SK-N-SH (cell line): Measurements from ENCODE around the gene PRKCA. TPM values are rescaled to one million over a fixed set of nuclear protein-coding genes. Genes with fewer than 3 reads are reported as not detected.

ENCODE experiments used
- CTCF ChIA-PET: fragments of 300-600, 350-600 bp; formaldehyde crosslinking; extraction: SDS; loops from one replicate; lab custom pipeline; 2021; lab: Yijun Ruan, JAX
- POLR2A ChIA-PET: fragments of 350-600 bp; sonication (Branson Sonifier 250); formaldehyde crosslinking; extraction: SDS; loops from one replicate; lab custom pipeline; 2020; ENCODE audit warnings: antibody characterized with exemption, inconsistent platforms; lab: Yijun Ruan, JAX
- DNase-seq: peaks from one replicate; pipeline ENCODE4 v3.0.0; 2012
- H2AFZ ChIP-seq: fragments of 200-600 bp; sonication (generic); 2 replicates; pipeline ENCODE4 v1.8.1; 2016; ENCODE audit warnings: antibody characterized with exemption, mild to moderate bottlenecking, low read depth
- H3F3A ChIP-seq: fragments of 200-600 bp; sonication (generic); replicated peaks from 2 replicates; pipeline ENCODE3; 2016; ENCODE audit warnings: antibody characterized with exemption, mild to moderate bottlenecking; ENCODE audit not compliant: insufficient read depth
- H3K27ac ChIP-seq, 2 experiments: fragments of 200-500 bp in 1 of 2; fragments of 200-600 bp in 1 of 2; sonication (Bioruptor generic) in 1 of 2; sonication (generic), shearing (Covaris generic) in 1 of 2; 2 replicates each; pipeline versions ENCODE4 v1.5.1 to v1.6.1; 2014 to 2016; ENCODE audit warnings: low read depth in 2 of 2, inconsistent platforms in 1 of 2, low read length in 1 of 2, mild to moderate bottlenecking in 1 of 2, mixed read lengths in 1 of 2
- H3K27me3 ChIP-seq: fragments of 200-600 bp; sonication (generic), shearing (Covaris generic); 2 replicates; pipeline ENCODE4 v1.6.1; 2016; ENCODE audit warnings: mixed run types; ENCODE audit not compliant: insufficient read depth
- H3K36me3 ChIP-seq, 2 experiments: fragments of 200-500 bp in 1 of 2; fragments of 200-600 bp in 1 of 2; sonication (Bioruptor generic) in 1 of 2; sonication (generic) in 1 of 2; replicated peaks in 1 of 2; 2 replicates each; pipeline versions ENCODE3 to v1.5.1; 2014 to 2016; ENCODE audit warnings: low read length in 1 of 2, mild to moderate bottlenecking in 1 of 2; ENCODE audit not compliant: insufficient read depth in 2 of 2, control insufficient read depth in 1 of 2
- H3K4me1 ChIP-seq, 2 experiments: fragments of 200-500 bp in 1 of 2; fragments of 200-600 bp in 1 of 2; sonication (Bioruptor generic) in 1 of 2; sonication (generic), shearing (Covaris generic) in 1 of 2; 2 replicates each; pipeline versions ENCODE4 v1.5.1 to v1.6.1; 2014 to 2016; ENCODE audit warnings: low read depth in 1 of 2, low read length in 1 of 2, mixed run types in 1 of 2; ENCODE audit not compliant: insufficient read depth in 2 of 2, control insufficient read depth in 1 of 2
- H3K4me2 ChIP-seq: fragments of 200-600 bp; sonication (generic), shearing (Covaris generic); 2 replicates; pipeline ENCODE4 v1.6.1; 2017; ENCODE audit warnings: mixed run types
- H3K4me3 ChIP-seq, 2 experiments: fragments of 200-500 bp in 1 of 2; fragments of 200-600 bp in 1 of 2; sonication (Bioruptor generic) in 1 of 2; sonication (generic), shearing (Covaris generic) in 1 of 2; 2 replicates each; pipeline versions ENCODE4 v1.5.1 to v1.8.1; 2014 to 2016; ENCODE audit warnings: low read depth in 2 of 2, inconsistent platforms in 1 of 2, low read length in 1 of 2, mild to moderate bottlenecking in 1 of 2, mixed read lengths in 1 of 2, moderate library complexity in 1 of 2
- H3K79me2 ChIP-seq: fragments of 200-600 bp; sonication (generic); 2 replicates; pipeline ENCODE4 v1.8.1; 2017; ENCODE audit warnings: mild to moderate bottlenecking; ENCODE audit not compliant: insufficient read depth
- H3K9ac ChIP-seq: fragments of 200-600 bp; sonication (generic); 2 replicates; pipeline ENCODE4 v1.6.1; 2017; ENCODE audit warnings: mixed run types
- H3K9me2 ChIP-seq: fragments of 200-600 bp; sonication (generic); 2 replicates; pipeline ENCODE4 v1.6.1; 2017; ENCODE audit warnings: mixed run types
- H3K9me3 ChIP-seq: fragments of 200-600 bp; sonication (generic); 2 replicates; pipeline ENCODE4 v1.6.1; 2017; ENCODE audit warnings: mixed run types, mild to moderate bottlenecking, moderate library complexity
- H4K20me1 ChIP-seq: fragments of 200-600 bp; sonication (generic); 2 replicates; pipeline ENCODE4 v1.6.1; 2017; ENCODE audit warnings: mild to moderate bottlenecking, mixed run types; ENCODE audit not compliant: insufficient read depth
- ELF1 ChIP-seq: IDR thresholded peaks from 2 replicates; pipeline ENCODE4 v1.4.0; 2012
- FOSL2 ChIP-seq: IDR thresholded peaks from 2 replicates; pipeline ENCODE4 v1.4.0; 2012; ENCODE audit warnings: low read depth, mild to moderate bottlenecking, moderate library complexity, borderline replicate concordance
- FOXM1 ChIP-seq: IDR thresholded peaks from 2 replicates; pipeline ENCODE4 v1.4.0; 2012; ENCODE audit warnings: low read depth, mild to moderate bottlenecking
- GABPA ChIP-seq: IDR thresholded peaks from 2 replicates; pipeline ENCODE4 v1.4.0; 2012; ENCODE audit warnings: low read depth, mild to moderate bottlenecking
- MEF2A ChIP-seq: IDR thresholded peaks from 2 replicates; pipeline ENCODE4 v1.4.0; 2012; ENCODE audit warnings: low read depth, borderline replicate concordance
- MXI1 ChIP-seq: IDR thresholded peaks from 2 replicates; pipeline ENCODE4 v1.6.1; 2012; ENCODE audit warnings: mild to moderate bottlenecking, low read depth, low read length, improper control_type of control experiment
- NFIC ChIP-seq: IDR thresholded peaks from 2 replicates; pipeline ENCODE4 v1.4.0; 2012; ENCODE audit warnings: borderline replicate concordance
- NRF1 ChIP-seq: IDR thresholded peaks from 2 replicates; pipeline ENCODE4 v1.6.1; 2012; ENCODE audit warnings: low read depth, mild to moderate bottlenecking, low read length
- POLR2AphosphoS5 ChIP-seq: IDR thresholded peaks from 2 replicates; pipeline ENCODE4 v1.6.1; 2012; ENCODE audit warnings: low read depth, low read length
- RCOR1 ChIP-seq: fragments of 150-350 bp; IDR thresholded peaks from 2 replicates; pipeline ENCODE4 v1.6.1; 2017; ENCODE audit warnings: antibody characterized with exemption, low read length
- SIN3A ChIP-seq: IDR thresholded peaks from 2 replicates; pipeline ENCODE4 v1.6.1; 2012; ENCODE audit warnings: low read depth, mild to moderate bottlenecking, low read length, moderate library complexity, borderline replicate concordance
- TAF1 ChIP-seq: IDR thresholded peaks from 2 replicates; pipeline ENCODE4 v1.6.1; 2012; ENCODE audit warnings: low read depth, mild to moderate bottlenecking, low read length, moderate library complexity, borderline replicate concordance
- TEAD4 ChIP-seq: IDR thresholded peaks from 2 replicates; pipeline ENCODE4 v1.4.0; 2012; ENCODE audit warnings: mild to moderate bottlenecking, borderline replicate concordance; ENCODE audit not compliant: insufficient read depth
- WGBS: methylation state at CpG from one replicate; pipeline ENCODE4 v1.1.6; 2017; ENCODE audit warnings: low lambda C conversion rate; 5-methylcytosine and 5-hydroxymethylcytosine counted together
- polyA plus RNA-seq, 3 experiments: library from polyadenylated mRNA; depleted of rRNA; stranded (reverse); fragments of >200 nt; gene quantifications; 2 replicates each; pipeline ENCODE4 v1.2.3, GENCODE V29; 2012
- TF ChIP-seq, protein P1 (sequence below): IDR thresholded peaks from 2 replicates; pipeline ENCODE4 v1.4.0; 2012; ENCODE audit warnings: low read depth, borderline replicate concordance
- TF ChIP-seq, protein P2 (sequence below): IDR thresholded peaks from 2 replicates; pipeline ENCODE4 v1.4.0; 2012; ENCODE audit warnings: low read depth
- TF ChIP-seq, protein P3 (sequence below): IDR thresholded peaks from 2 replicates; pipeline ENCODE4 v1.4.0; 2012; ENCODE audit warnings: low read depth, borderline replicate concordance

The PRKCA gene
- polyA plus RNA-seq, 1 of the 3 experiments (the other 2 are of a cell fraction): 108 TPM

DNA sequence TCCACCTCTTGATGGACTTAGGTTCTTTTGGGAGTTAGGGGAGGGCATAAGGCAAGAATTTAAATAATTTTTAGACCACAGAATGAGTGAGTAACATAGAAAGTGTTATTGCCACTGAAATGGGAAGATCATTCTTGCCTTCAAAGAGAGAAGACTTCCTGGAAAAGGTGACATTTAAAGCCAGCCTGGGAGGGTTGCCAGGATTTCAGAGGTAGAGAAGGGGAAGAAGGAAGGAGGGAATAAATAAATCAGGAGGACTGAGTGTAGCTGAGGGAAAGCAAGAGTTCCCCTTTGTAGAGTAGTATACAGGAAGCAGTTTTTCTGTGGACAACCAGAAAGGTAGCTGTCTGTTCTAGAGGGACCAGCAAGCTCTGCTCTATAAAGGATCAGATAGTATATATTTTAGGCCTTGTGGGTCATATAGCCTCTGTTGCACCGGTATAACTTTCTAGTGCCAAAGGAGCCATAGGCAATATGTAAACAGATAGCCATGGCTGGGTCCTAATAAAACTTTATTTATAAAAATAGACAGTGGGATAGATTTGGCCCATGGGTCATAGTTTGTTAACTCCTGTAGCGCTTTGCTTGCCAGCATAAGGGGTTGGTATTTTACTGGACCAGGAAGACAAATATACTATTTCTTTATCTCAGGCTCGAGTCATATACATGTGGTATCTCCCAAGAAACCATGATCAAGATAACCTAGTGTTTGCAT lies 385.3 kb downstream of the PRKCA start:
- H3K4me2 ChIP-seq: no peak overlapping the region
- H3K36me3 ChIP-seq: peaks cover 57 to 59% of the 10 kb centered on the region in 2 experiments
- no peak overlapping the region for H3K9ac ChIP-seq
- H3K27ac ChIP-seq: no peak overlapping the region
- CTCF ChIA-PET: interaction anchor here (1.4 to 6.2 kb wide), 3 partner anchors 13 to 40 kb away, joined by 3 to 42 read pairs (median 5); no protein-coding TSS in a partner anchor
- H3K4me1 ChIP-seq: peaks cover 0 to 16% of the 10 kb centered on the region in 2 experiments; a peak in 2 of 4 replicates
- no peaks in the 10 kb centered on the region for H3K27me3 ChIP-seq
- 94% methylated on average over 3 of the region's 3 CpGs for WGBS
- peaks cover 22% of the 10 kb centered on the region for H3K79me2 ChIP-seq
- peaks cover 7% of the 10 kb centered on the region for H3F3A ChIP-seq
- H2AFZ ChIP-seq: no peak overlapping the region
- TF ChIP-seq, protein P1, sequence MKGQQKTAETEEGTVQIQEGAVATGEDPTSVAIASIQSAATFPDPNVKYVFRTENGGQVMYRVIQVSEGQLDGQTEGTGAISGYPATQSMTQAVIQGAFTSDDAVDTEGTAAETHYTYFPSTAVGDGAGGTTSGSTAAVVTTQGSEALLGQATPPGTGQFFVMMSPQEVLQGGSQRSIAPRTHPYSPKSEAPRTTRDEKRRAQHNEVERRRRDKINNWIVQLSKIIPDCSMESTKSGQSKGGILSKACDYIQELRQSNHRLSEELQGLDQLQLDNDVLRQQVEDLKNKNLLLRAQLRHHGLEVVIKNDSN: no peak
- TF ChIP-seq, protein P2, sequence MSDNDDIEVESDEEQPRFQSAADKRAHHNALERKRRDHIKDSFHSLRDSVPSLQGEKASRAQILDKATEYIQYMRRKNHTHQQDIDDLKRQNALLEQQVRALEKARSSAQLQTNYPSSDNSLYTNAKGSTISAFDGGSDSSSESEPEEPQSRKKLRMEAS: no peak
- no peak for TF ChIP-seq GABPA
- no peak for TF ChIP-seq MXI1
- TF ChIP-seq, protein P3, sequence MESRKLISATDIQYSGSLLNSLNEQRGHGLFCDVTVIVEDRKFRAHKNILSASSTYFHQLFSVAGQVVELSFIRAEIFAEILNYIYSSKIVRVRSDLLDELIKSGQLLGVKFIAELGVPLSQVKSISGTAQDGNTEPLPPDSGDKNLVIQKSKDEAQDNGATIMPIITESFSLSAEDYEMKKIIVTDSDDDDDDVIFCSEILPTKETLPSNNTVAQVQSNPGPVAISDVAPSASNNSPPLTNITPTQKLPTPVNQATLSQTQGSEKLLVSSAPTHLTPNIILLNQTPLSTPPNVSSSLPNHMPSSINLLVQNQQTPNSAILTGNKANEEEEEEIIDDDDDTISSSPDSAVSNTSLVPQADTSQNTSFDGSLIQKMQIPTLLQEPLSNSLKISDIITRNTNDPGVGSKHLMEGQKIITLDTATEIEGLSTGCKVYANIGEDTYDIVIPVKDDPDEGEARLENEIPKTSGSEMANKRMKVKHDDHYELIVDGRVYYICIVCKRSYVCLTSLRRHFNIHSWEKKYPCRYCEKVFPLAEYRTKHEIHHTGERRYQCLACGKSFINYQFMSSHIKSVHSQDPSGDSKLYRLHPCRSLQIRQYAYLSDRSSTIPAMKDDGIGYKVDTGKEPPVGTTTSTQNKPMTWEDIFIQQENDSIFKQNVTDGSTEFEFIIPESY: no peak
- TF ChIP-seq FOXM1: no peak
- TF ChIP-seq TEAD4: no peak
- TF ChIP-seq, all 33 proteins: peak for 0
- Histone ChIP-seq H3K4me3 (no peak overlapping the region), H3K9me3 (no peaks in the 10 kb centered on the region), H4K20me1 (peaks cover 37% of the 10 kb centered on the region), H3K9me2 (no peaks in the 10 kb centered on the region)
- POLR2A ChIA-PET: no interaction called here
- DNase-seq: no peak

DNA sequence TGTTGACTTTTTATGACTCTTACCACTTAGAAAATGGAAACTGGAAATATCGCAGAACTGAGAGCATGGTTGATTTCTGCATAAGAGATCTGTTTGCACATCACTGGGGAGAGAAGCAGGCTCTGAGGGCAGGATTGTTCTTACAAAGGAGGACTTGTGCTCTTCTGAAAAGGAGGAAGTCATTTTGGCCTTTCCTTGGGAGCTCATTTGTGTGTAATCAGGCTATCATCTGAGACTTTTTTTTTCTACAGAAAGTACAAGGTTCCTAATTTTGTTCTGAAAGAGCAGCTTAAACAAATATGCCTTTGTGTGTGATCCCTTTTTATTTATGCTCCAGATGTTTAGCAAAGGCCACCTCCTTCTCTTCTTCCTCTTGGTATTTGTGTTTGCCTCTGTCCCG lies 386.8 kb downstream of the PRKCA start:
- H3K9ac ChIP-seq: no peak overlapping the region
- POLR2A ChIA-PET: no interaction called here
- peaks cover 11% of the 10 kb centered on the region for H3F3A ChIP-seq
- no peak overlapping the region for H3K4me3 ChIP-seq
- H3K4me1 ChIP-seq: peaks cover 0 to 16% of the 10 kb centered on the region in 2 experiments; a peak in 2 of 4 replicates
- TF ChIP-seq POLR2AphosphoS5: no peak
- TF ChIP-seq, protein P3: no peak
- no peak for TF ChIP-seq TEAD4
- TF ChIP-seq, protein P1: no peak
- no peak for TF ChIP-seq MEF2A
- TF ChIP-seq NFIC: no peak
- no peak for TF ChIP-seq TAF1
- TF ChIP-seq GABPA: no peak
- no peak for TF ChIP-seq FOSL2
- no peak for TF ChIP-seq MXI1
- TF ChIP-seq ELF1: no peak
- no peak for TF ChIP-seq SIN3A
- TF ChIP-seq NRF1: no peak
- no peak for TF ChIP-seq RCOR1
- TF ChIP-seq, all 33 proteins: peak for 0
- Histone ChIP-seq H3K4me2 (no peak overlapping the region), H3K9me3 (no peaks in the 10 kb centered on the region), H3K9me2 (no peaks in the 10 kb centered on the region), H3K27me3 (no peaks in the 10 kb centered on the region), H3K27ac (no peak overlapping the region), H2AFZ (no peak overlapping the region), H4K20me1 (peaks cover 23% of the 10 kb centered on the region), H3K36me3 (peaks cover 70 to 72% of the 10 kb centered on the region in 2 experiments), H3K79me2 (peaks cover 15% of the 10 kb centered on the region)
- no peak for DNase-seq
- CTCF ChIA-PET: interaction anchor here (0.9 to 6.2 kb wide), 2 partner anchors 9 to 15 kb away, joined by 4 to 42 read pairs; no protein-coding TSS in a partner anchor
- WGBS: 66% methylated on average over 2 of the region's 2 CpGs
